ENCODE measurements around the gene ENHO. TPM values are rescaled to one million over a fixed set of nuclear protein-coding genes. Genes with fewer than 3 reads are reported as not detected.

Gene ENHO
- total and polyA plus RNA-seq, 10 donors = 0.35 to 0.94 (median 0.81) TPM; not detected in 4

DNA sequence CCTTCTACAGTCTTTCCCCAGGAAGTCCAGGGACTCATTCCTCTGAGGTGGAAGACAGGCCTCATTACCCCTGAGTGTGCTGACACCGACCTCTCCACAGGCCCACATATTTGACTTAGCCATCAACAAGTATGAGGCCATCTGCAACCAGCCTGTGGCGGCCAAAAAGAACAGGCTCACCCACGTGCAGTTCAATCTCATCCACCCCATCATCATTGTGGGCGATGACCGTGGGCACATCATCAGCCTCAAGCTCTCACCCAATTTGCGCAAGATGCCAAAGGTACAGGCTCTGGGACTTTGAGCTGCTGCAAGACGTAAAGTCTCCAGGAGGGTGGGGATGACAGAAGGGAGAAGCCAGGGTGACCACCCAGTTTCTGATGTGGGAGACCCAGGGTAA lies 5.6 kb downstream of the ENHO start:
- DNase-seq = no peak
- H3K27ac ChIP-seq = no peak overlapping the region
- intact Hi-C loops (cut with DNase I; ENCODE audit: low total_unique reads) = no loop called here
- TF ChIP-seq POLR2A (IDR thresholded peaks at IDR 0.05) = no peak
- TF ChIP-seq POLR2AphosphoS5 (IDR thresholded peaks at IDR 0.05) = no peak
- TF ChIP-seq, protein P1, sequence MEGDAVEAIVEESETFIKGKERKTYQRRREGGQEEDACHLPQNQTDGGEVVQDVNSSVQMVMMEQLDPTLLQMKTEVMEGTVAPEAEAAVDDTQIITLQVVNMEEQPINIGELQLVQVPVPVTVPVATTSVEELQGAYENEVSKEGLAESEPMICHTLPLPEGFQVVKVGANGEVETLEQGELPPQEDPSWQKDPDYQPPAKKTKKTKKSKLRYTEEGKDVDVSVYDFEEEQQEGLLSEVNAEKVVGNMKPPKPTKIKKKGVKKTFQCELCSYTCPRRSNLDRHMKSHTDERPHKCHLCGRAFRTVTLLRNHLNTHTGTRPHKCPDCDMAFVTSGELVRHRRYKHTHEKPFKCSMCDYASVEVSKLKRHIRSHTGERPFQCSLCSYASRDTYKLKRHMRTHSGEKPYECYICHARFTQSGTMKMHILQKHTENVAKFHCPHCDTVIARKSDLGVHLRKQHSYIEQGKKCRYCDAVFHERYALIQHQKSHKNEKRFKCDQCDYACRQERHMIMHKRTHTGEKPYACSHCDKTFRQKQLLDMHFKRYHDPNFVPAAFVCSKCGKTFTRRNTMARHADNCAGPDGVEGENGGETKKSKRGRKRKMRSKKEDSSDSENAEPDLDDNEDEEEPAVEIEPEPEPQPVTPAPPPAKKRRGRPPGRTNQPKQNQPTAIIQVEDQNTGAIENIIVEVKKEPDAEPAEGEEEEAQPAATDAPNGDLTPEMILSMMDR (IDR thresholded peaks at IDR 0.05 in 8 of 11, conservative IDR thresholded peaks at IDR 0.05 in 3 of 11) = no peak
- H3K9me3 ChIP-seq = no peaks in the 10 kb centered on the region
- H3K4me3 ChIP-seq = no peak overlapping the region
- peaks cover 0 to 10% (median 0%) of the 10 kb centered on the region in 7 donors for H3K27me3 ChIP-seq (replicated peaks in 1 of 7)
- 83 to 90% (median 87%) methylated on average over 7 of the region's 7 CpGs for WGBS, 5 donors
- H3K4me1 ChIP-seq = peaks cover 0 to 3% (median 1%) of the 10 kb centered on the region in 6 donors
- no peaks in the 10 kb centered on the region for H3K36me3 ChIP-seq

DNA sequence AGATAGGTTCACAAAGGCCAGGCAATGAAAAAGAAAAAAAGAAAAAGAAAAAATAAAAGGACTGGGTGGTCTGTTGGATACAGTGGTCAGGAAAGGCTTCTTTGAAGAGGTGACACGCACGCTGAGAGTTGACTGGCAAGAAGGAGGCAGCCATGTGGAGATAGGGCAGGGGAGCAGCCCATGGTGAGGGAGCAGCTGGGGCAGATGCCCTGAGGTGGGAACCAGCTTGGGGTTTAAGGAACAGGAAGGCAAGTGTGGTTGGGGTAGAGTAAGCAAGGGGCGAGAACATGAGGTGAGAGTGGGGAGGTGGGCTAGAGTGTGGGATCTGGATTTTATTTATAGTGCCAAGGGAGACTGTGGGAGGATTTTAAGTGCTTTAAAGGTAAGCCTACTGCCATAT lies 6.8 kb downstream of the ENHO start:
- H3K27me3 ChIP-seq (replicated peaks in 1 of 7) = peaks cover 0 to 3% (median 0%) of the 10 kb centered on the region in 7 donors
- no peaks in the 10 kb centered on the region for H3K9me3 ChIP-seq
- H3K4me3 ChIP-seq = no peak overlapping the region
- no peak for DNase-seq
- 85 to 92% (median 88%) methylated on average over 3 of the region's 3 CpGs for WGBS, 5 donors
- H3K4me1 ChIP-seq = no peaks in the 10 kb centered on the region
- H3K27ac ChIP-seq = no peak overlapping the region
- TF ChIP-seq, protein P1 (IDR thresholded peaks at IDR 0.05 in 8 of 11, conservative IDR thresholded peaks at IDR 0.05 in 3 of 11) = no peak
- TF ChIP-seq POLR2AphosphoS5 (IDR thresholded peaks at IDR 0.05) (no peak), POLR2A (IDR thresholded peaks at IDR 0.05) (no peak)
- intact Hi-C loops (cut with DNase I; ENCODE audit: low total_unique reads) = no loop called here
- H3K36me3 ChIP-seq = no peaks in the 10 kb centered on the region

DNA sequence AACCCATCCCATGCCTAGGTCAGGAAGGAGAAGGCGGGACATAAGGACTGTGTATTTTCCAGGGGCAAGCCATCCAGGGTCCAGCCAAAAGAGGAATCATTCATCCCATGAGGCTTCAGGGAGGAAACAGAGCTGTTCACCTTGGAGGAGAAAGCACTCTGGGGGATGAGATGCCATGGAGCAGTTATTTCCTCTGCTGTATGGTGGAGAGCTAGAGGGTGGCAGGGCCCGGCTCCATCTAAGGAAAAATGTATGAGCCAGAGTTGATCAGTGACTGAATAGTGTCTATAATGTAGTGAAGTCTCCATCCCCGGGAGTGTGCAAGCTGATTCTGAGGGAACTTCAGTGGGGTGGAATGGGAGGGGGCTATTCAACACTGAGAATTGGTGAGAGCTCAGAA lies 8.0 kb downstream of the ENHO start:
- Histone ChIP-seq H3K36me3 (no peaks in the 10 kb centered on the region), H3K4me1 (no peaks in the 10 kb centered on the region), H3K4me3 (no peak overlapping the region), H3K27me3 (replicated peaks in 1 of 7) (no peaks in the 10 kb centered on the region), H3K27ac (no peak overlapping the region), H3K9me3 (no peaks in the 10 kb centered on the region)
- 89 to 94% (median 92%) methylated on average over 3 of the region's 3 CpGs for WGBS, 5 donors
- intact Hi-C loops (cut with DNase I; ENCODE audit: low total_unique reads) = no loop called here
- no peak for DNase-seq
- TF ChIP-seq, protein P1 (IDR thresholded peaks at IDR 0.05 in 8 of 11, conservative IDR thresholded peaks at IDR 0.05 in 3 of 11) = no peak
- TF ChIP-seq POLR2AphosphoS5 (IDR thresholded peaks at IDR 0.05) = no peak

DNA sequence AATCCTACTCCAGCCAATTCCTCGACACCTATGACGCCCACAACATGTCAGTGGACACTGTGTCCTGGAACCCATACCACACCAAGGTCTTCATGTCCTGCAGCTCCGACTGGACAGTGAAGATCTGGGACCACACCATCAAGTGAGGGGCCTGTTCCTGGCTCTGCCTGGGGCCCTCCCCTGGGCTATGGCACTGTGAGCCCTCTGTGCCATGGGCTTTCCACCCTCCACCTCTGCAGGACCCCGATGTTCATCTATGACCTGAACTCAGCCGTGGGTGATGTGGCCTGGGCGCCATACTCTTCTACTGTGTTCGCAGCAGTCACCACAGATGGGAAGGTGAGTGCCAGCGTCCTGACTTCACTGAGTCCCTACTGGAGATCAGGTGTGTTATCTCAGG lies 8.4 kb downstream of the ENHO start:
- no peaks in the 10 kb centered on the region for H3K27me3 ChIP-seq (replicated peaks in 1 of 7)

More for the DNA sequence above, 8.4 kb downstream of the ENHO start:
- Histone ChIP-seq H3K27ac (no peak overlapping the region), H3K36me3 (no peaks in the 10 kb centered on the region), H3K4me1 (no peaks in the 10 kb centered on the region), H3K4me3 (no peak overlapping the region), H3K9me3 (no peaks in the 10 kb centered on the region)
- 74 to 94% (median 89%) methylated on average over 5 to 8 of the region's 8 CpGs for WGBS, 5 donors
- no peak for DNase-seq
- TF ChIP-seq POLR2A (IDR thresholded peaks at IDR 0.05) = no peak
- TF ChIP-seq, protein P1 (IDR thresholded peaks at IDR 0.05 in 8 of 11, conservative IDR thresholded peaks at IDR 0.05 in 3 of 11) = no peak
- no peak for TF ChIP-seq POLR2AphosphoS5 (IDR thresholded peaks at IDR 0.05)
- intact Hi-C loops (cut with DNase I; ENCODE audit: low total_unique reads) = no loop called here
